Measurements from ENCODE around the gene EGFLAM.
"Not testable (repeated sequence)": the region's sequence is repeated elsewhere in the genome, so short reads cannot be mapped to it uniquely, and the experiment has no call there.

Gene EGFLAM

GRCh38 chr5:38403877-38404635 lies 145.7 kb downstream of the EGFLAM start:
- Mint-ChIP-seq H3K9me3 (no peaks in the 10 kb centered on the region), H3K27me3 (peaks cover 72% of the 10 kb centered on the region), H3K4me3 (no peak overlapping the region), H3K27ac (no peak overlapping the region), H3K4me1 (no peaks in the 10 kb centered on the region)
- DNase-seq (no peak), ATAC-seq (no peak)

- Mint-ChIP-seq H3K4me3 (no peak overlapping the region), H3K4me1 (no peaks in the 10 kb centered on the region), H3K27me3 (peaks cover 68% of the 10 kb centered on the region), H3K27ac (no peak overlapping the region), H3K9me3 (no peaks in the 10 kb centered on the region)
- ATAC-seq (no peak), DNase-seq (no peak)
These were observed 146.4 kb downstream of the EGFLAM start for GRCh38 chr5:38404667-38405276.

GRCh38 chr5:38408446-38409198 lies 150.3 kb downstream of the EGFLAM start:
- DNase-seq (no peak), ATAC-seq (no peak)
- no peak overlapping the region for H3K27ac Mint-ChIP-seq
- peaks cover 30% of the 10 kb centered on the region for H3K27me3 Mint-ChIP-seq
- H3K4me3 Mint-ChIP-seq = no peak overlapping the region
- H3K4me1 Mint-ChIP-seq = no peaks in the 10 kb centered on the region
- H3K9me3 Mint-ChIP-seq = no peaks in the 10 kb centered on the region

GRCh38 chr5:38410304-38410990 lies 152.1 kb downstream of the EGFLAM start:
- no peak overlapping the region for H3K4me3 Mint-ChIP-seq
- ATAC-seq (no peak), DNase-seq (no peak)
- H3K27ac Mint-ChIP-seq = no peak overlapping the region
- no peaks in the 10 kb centered on the region for H3K4me1 Mint-ChIP-seq
- H3K9me3 Mint-ChIP-seq = no peaks in the 10 kb centered on the region
- peaks cover 29% of the 10 kb centered on the region for H3K27me3 Mint-ChIP-seq

- Mint-ChIP-seq H3K27me3 (peaks cover 21% of the 10 kb centered on the region), H3K27ac (no peak overlapping the region), H3K9me3 (no peaks in the 10 kb centered on the region), H3K4me1 (no peaks in the 10 kb centered on the region), H3K4me3 (no peak overlapping the region)
- DNase-seq (no peak), ATAC-seq (no peak)
These were observed 155.3 kb downstream of the EGFLAM start for GRCh38 chr5:38413696-38414095.

GRCh38 chr5:38414348-38414747 lies 156.0 kb downstream of the EGFLAM start:
- no peak for ATAC-seq
- Mint-ChIP-seq H3K4me1 (no peaks in the 10 kb centered on the region), H3K27me3 (peaks cover 25% of the 10 kb centered on the region), H3K4me3 (no peak overlapping the region), H3K9me3 (no peaks in the 10 kb centered on the region), H3K27ac (no peak overlapping the region)
- no peak for DNase-seq

- not testable (repeated sequence) for H3K4me3 Mint-ChIP-seq, DNase-seq, H3K9me3 Mint-ChIP-seq, H3K4me1 Mint-ChIP-seq, ATAC-seq, H3K27ac Mint-ChIP-seq
- peaks cover 35% of the 10 kb centered on the region for H3K27me3 Mint-ChIP-seq
These were observed 157.4 kb downstream of the EGFLAM start for GRCh38 chr5:38415772-38416171.

GRCh38 chr5:38417658-38418017 lies 159.3 kb downstream of the EGFLAM start:
- H3K9me3 Mint-ChIP-seq = no peaks in the 10 kb centered on the region
- H3K4me1 Mint-ChIP-seq = no peaks in the 10 kb centered on the region
- peaks cover 52% of the 10 kb centered on the region for H3K27me3 Mint-ChIP-seq
- DNase-seq = no peak
- no peak overlapping the region for H3K4me3 Mint-ChIP-seq
- H3K27ac Mint-ChIP-seq = no peak overlapping the region
- ATAC-seq = no peak

- Mint-ChIP-seq H3K27ac (no peak overlapping the region), H3K4me1 (no peaks in the 10 kb centered on the region), H3K4me3 (no peak overlapping the region), H3K9me3 (no peaks in the 10 kb centered on the region), H3K27me3 (peaks cover 46% of the 10 kb centered on the region)
- ATAC-seq = no peak
- DNase-seq = no peak
These were observed 161.9 kb downstream of the EGFLAM start for GRCh38 chr5:38420246-38420645.

GRCh38 chr5:38420691-38421390 lies 162.5 kb downstream of the EGFLAM start:
- DNase-seq = peak in 1 of 2 donors; percentile 14
- H3K4me3 Mint-ChIP-seq = no peak overlapping the region
- no peaks in the 10 kb centered on the region for H3K9me3 Mint-ChIP-seq
- no peak for ATAC-seq
- no peaks in the 10 kb centered on the region for H3K4me1 Mint-ChIP-seq
- peaks cover 46% of the 10 kb centered on the region for H3K27me3 Mint-ChIP-seq
- H3K27ac Mint-ChIP-seq = no peak overlapping the region

- H3K27me3 Mint-ChIP-seq = peaks cover 46% of the 10 kb centered on the region
- no peaks in the 10 kb centered on the region for H3K9me3 Mint-ChIP-seq
- no peak overlapping the region for H3K4me3 Mint-ChIP-seq
- no peak overlapping the region for H3K27ac Mint-ChIP-seq
- ATAC-seq (no peak), DNase-seq (no peak)
- no peaks in the 10 kb centered on the region for H3K4me1 Mint-ChIP-seq
These were observed 164.3 kb downstream of the EGFLAM start for GRCh38 chr5:38422622-38423021.

- Mint-ChIP-seq H3K4me3 (no peak overlapping the region), H3K27me3 (peaks cover 39% of the 10 kb centered on the region), H3K9me3 (no peaks in the 10 kb centered on the region), H3K27ac (no peak overlapping the region), H3K4me1 (no peaks in the 10 kb centered on the region)
- DNase-seq = no peak
- ATAC-seq = peak; percentile 8
These were observed 165.2 kb downstream of the EGFLAM start for GRCh38 chr5:38423276-38424147.

GRCh38 chr5:38424148-38425060 lies 166.0 kb downstream of the EGFLAM start:
- no peak overlapping the region for H3K4me3 Mint-ChIP-seq
- no peaks in the 10 kb centered on the region for H3K9me3 Mint-ChIP-seq
- no peak for ATAC-seq
- H3K27me3 Mint-ChIP-seq = peaks cover 34% of the 10 kb centered on the region
- H3K27ac Mint-ChIP-seq = no peak overlapping the region
- DNase-seq = no peak
- no peaks in the 10 kb centered on the region for H3K4me1 Mint-ChIP-seq

- Mint-ChIP-seq H3K4me1 (no peaks in the 10 kb centered on the region), H3K27me3 (peaks cover 31% of the 10 kb centered on the region), H3K27ac (no peak overlapping the region), H3K4me3 (no peak overlapping the region), H3K9me3 (no peaks in the 10 kb centered on the region)
- DNase-seq = no peak
- ATAC-seq = no peak
These were observed 168.1 kb downstream of the EGFLAM start for GRCh38 chr5:38426490-38426889.
